Right atrium auricular region (tissue), 2 donors: Measurements from ENCODE around the gene TNRC6C. TPM values are rescaled to one million over a fixed set of nuclear protein-coding genes. Genes with fewer than 3 reads are reported as not detected.

ENCODE experiments used
- DNase-seq: peaks from one replicate; pipeline ENCODE4 v3.0.0-alpha.2; 2019; ENCODE audit warnings: low spot score
- H3K27ac ChIP-seq, 2 donors: fragments of 200-600 bp; sonication (generic); 1 replicate in 1 of 2; 2 replicates in 1 of 2; pipeline ENCODE4 v1.5.1; 2016 to 2019
- H3K27me3 ChIP-seq, 2 donors: fragments of 200-600 bp; sonication (generic); one replicate each; pipeline versions ENCODE4 v1.5.1 to v1.6.0; 2017 to 2019
- H3K36me3 ChIP-seq: fragments of 200-600 bp; sonication (generic); one replicate; pipeline ENCODE4 v1.5.1; 2016
- H3K4me1 ChIP-seq, 2 donors: fragments of 200-600 bp; sonication (generic); one replicate each; pipeline versions ENCODE4 v1.5.1 to v1.6.0; 2017 to 2019
- H3K4me3 ChIP-seq, 2 donors: fragments of 200-600 bp; sonication (generic); 1 replicate in 1 of 2; 2 replicates in 1 of 2; pipeline ENCODE4 v1.5.1; 2017 to 2019; ENCODE audit warnings: mild to moderate bottlenecking in 1 of 2, moderate library complexity in 1 of 2
- H3K9me3 ChIP-seq, 2 donors: fragments of 200-600 bp; sonication (generic); one replicate each; pipeline ENCODE4 v1.5.1; 2019
- total RNA-seq, 2 donors: library from RNA; depleted of rRNA; stranded (reverse); fragments of >200 nt; gene quantifications; one replicate each; pipeline ENCODE4 v1.1.0, GENCODE V29; 2016
- TF ChIP-seq, protein P1 (sequence below), 2 donors: fragments of 200-600 bp; sonication (generic); IDR thresholded peaks; one replicate each; pipeline ENCODE4 v1.5.1; 2019; ENCODE audit warnings: antibody characterized with exemption in 2 of 2

TNRC6C gene
- total RNA-seq, 2 donors from 2014 or later, result 8.7 to 13.0 TPM

GRCh38 chr17:78020717-78021108 lies 62.2 kb downstream of the TNRC6C start:
- Histone ChIP-seq H3K4me1 (peaks cover 0 to 15% of the 10 kb centered on the region in 2 donors), H3K27ac (peak overlapping the region in 1 of 2 donors; percentile 48), H3K4me3 (no peak overlapping the region), H3K36me3 (peaks cover 5% of the 10 kb centered on the region), H3K27me3 (no peaks in the 10 kb centered on the region), H3K9me3 (no peaks in the 10 kb centered on the region)
- no peak for DNase-seq
- TF ChIP-seq, protein P1, sequence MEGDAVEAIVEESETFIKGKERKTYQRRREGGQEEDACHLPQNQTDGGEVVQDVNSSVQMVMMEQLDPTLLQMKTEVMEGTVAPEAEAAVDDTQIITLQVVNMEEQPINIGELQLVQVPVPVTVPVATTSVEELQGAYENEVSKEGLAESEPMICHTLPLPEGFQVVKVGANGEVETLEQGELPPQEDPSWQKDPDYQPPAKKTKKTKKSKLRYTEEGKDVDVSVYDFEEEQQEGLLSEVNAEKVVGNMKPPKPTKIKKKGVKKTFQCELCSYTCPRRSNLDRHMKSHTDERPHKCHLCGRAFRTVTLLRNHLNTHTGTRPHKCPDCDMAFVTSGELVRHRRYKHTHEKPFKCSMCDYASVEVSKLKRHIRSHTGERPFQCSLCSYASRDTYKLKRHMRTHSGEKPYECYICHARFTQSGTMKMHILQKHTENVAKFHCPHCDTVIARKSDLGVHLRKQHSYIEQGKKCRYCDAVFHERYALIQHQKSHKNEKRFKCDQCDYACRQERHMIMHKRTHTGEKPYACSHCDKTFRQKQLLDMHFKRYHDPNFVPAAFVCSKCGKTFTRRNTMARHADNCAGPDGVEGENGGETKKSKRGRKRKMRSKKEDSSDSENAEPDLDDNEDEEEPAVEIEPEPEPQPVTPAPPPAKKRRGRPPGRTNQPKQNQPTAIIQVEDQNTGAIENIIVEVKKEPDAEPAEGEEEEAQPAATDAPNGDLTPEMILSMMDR (IDR thresholded peaks at IDR 0.05), result no peak

DNA sequence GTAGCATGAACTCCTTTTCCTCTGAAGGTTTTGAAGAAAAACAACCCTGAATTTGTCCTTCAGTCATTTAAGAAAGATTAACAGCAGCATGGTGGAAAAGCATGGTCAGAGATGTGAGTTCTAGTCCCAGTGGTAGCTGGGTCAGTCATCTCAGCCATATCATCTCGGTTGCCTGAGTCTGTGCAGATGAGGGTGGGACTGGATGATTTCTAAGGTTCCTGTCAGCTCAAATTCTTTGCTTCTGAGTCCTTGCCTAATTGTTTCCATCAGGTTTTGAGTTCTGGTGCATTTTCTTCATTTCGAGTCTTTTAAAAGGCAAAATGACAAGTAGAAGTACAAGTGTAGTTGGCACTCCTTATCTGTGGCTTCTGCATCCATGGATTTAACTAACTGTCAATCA lies 63.9 kb downstream of the TNRC6C start:
- H3K4me3 ChIP-seq, result no peak overlapping the region
- peaks cover 5% of the 10 kb centered on the region for H3K36me3 ChIP-seq
- H3K27ac ChIP-seq, result no peak overlapping the region
- H3K27me3 ChIP-seq, result no peaks in the 10 kb centered on the region
- TF ChIP-seq, protein P1 (IDR thresholded peaks at IDR 0.05), result no peak
- peaks cover 0 to 23% of the 10 kb centered on the region in 2 donors for H3K4me1 ChIP-seq
- no peaks in the 10 kb centered on the region for H3K9me3 ChIP-seq
- no peak for DNase-seq

DNA sequence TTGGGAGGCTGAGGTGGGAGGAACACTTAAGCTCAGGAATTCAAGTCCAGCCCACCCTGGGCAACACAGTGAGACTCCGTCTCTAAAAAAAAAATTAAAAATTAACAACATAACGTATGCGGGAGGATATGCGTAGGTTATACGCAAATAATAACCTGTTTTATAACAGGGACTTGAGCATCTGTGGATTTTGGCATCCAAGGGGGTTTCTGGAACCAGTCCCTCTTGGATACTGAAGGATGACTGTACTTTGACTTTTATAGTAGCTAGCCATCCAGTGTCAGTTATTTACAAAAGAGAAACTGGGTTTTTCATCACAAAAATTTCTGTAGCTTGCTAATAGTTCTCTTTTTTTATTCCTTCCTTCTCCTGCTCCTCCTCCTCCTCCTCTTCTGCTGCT lies 64.5 kb downstream of the TNRC6C start:
- Histone ChIP-seq H3K9me3 (no peaks in the 10 kb centered on the region), H3K36me3 (peaks cover 5% of the 10 kb centered on the region), H3K4me1 (peaks cover 0 to 23% of the 10 kb centered on the region in 2 donors), H3K4me3 (no peak overlapping the region), H3K27me3 (no peaks in the 10 kb centered on the region), H3K27ac (no peak overlapping the region)
- no peak for DNase-seq
- TF ChIP-seq, protein P1 (IDR thresholded peaks at IDR 0.05), result no peak

DNA sequence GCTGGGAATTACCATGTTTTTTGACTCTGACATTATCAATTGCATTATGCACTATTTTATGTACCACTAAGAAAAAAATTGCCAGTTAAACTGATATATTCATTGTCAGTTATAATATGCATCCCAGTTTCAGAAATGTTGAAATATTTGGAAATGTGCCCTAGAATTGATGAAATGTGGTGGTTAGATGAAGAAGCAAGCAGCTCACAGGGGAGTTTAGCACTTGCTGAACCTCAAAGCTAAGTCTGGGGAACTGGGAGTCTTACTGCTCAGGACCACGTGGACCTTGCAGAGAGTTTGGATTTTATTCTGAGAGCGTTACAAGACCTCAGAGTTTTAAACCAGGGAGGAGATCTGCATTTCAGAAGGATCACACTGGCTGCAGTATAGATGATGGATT lies 67.9 kb downstream of the TNRC6C start:
- Histone ChIP-seq H3K27ac (peak overlapping the region in 1 of 2 donors; percentile 47), H3K36me3 (peaks cover 5% of the 10 kb centered on the region), H3K4me3 (no peak overlapping the region), H3K9me3 (no peaks in the 10 kb centered on the region), H3K27me3 (no peaks in the 10 kb centered on the region), H3K4me1 (peaks cover 0 to 16% of the 10 kb centered on the region in 2 donors)
- TF ChIP-seq, protein P1 (IDR thresholded peaks at IDR 0.05), result no peak
- no peak for DNase-seq

- Histone ChIP-seq H3K27ac (peak overlapping the region in 1 of 2 donors; percentile 47), H3K9me3 (no peaks in the 10 kb centered on the region), H3K36me3 (peaks cover 5% of the 10 kb centered on the region), H3K27me3 (no peaks in the 10 kb centered on the region), H3K4me3 (no peak overlapping the region), H3K4me1 (peaks cover 0 to 18% of the 10 kb centered on the region in 2 donors)
- no peak for DNase-seq
- TF ChIP-seq, protein P1 (IDR thresholded peaks at IDR 0.05), result no peak
Measured at GRCh38 chr17:78027121-78027520, 68.6 kb downstream of the TNRC6C start.

GRCh38 chr17:78029697-78030096 lies 71.2 kb downstream of the TNRC6C start:
- TF ChIP-seq, protein P1 (IDR thresholded peaks at IDR 0.05), result no peak
- DNase-seq, result no peak
- H3K36me3 ChIP-seq, result peaks cover 8% of the 10 kb centered on the region
- H3K4me1 ChIP-seq, result peaks cover 0 to 24% of the 10 kb centered on the region in 2 donors
- H3K27ac ChIP-seq, result no peak overlapping the region
- no peak overlapping the region for H3K4me3 ChIP-seq
- no peaks in the 10 kb centered on the region for H3K27me3 ChIP-seq
- no peaks in the 10 kb centered on the region for H3K9me3 ChIP-seq
